Colonic mucosa (tissue), 4 donors: ENCODE measurements around the gene CHN2. TPM values are rescaled to one million over a fixed set of nuclear protein-coding genes. Genes with fewer than 3 reads are reported as not detected.

Experiments
- DNase-seq: peaks from one replicate; pipeline ENCODE4 v3.0.0-alpha.2; 2020
- H3K27ac ChIP-seq: fragments of 200-600 bp; one replicate; pipeline ENCODE4 v1.8.0; 2021
- H3K27me3 ChIP-seq: fragments of 200-600 bp; one replicate; pipeline ENCODE4 v1.8.0; 2021
- H3K36me3 ChIP-seq: fragments of 200-600 bp; one replicate; pipeline ENCODE4 v1.8.0; 2021
- H3K4me1 ChIP-seq: fragments of 200-600 bp; one replicate; pipeline ENCODE4 v1.8.0; 2021; ENCODE audit warnings: mild to moderate bottlenecking
- H3K4me3 ChIP-seq: fragments of 200-600 bp; one replicate; pipeline ENCODE4 v1.8.0; 2021
- H3K9ac ChIP-seq, 2 donors: one replicate each; pipeline ENCODE4 v1.7.0; 2013; ENCODE audit warnings: control low read depth in 2 of 2, low read depth in 2 of 2, low read length in 2 of 2
- H3K9me3 ChIP-seq: fragments of 200-600 bp; one replicate; pipeline ENCODE4 v1.8.0; 2021
- CTCF ChIP-seq: fragments of 200-600 bp; IDR thresholded peaks from one replicate; pipeline ENCODE4 v1.8.0; 2022; ENCODE audit warnings: antibody characterized with exemption, mild to moderate bottlenecking
- intact Hi-C: fragments of 100-400 bp; cut with DNase I; formaldehyde crosslinking; loops from one replicate; pipeline ENCODE4 v1.14.1; 2022
- total RNA-seq, 2 donors: library from RNA; stranded (reverse); fragmentation: NEBNext Ultra II Directional in 1 of 2; extraction: Animal tissue kit (Norgen Biotek cat#: 25700) in 1 of 2; gene quantifications; one replicate each; pipeline ENCODE4 v1.2.1, GENCODE V29; 2021
- donor health status: healthy.
- donor health status: DM: no; HTN: no; CAD: no.
- donor health status: DM: no; HTN: no; CAD: no.

Gene CHN2
- total RNA-seq, 2 donors from 2014 or later: 12.8 to 19.8 TPM

GRCh38 chr7:29297194-29297890 lies 102.8 kb downstream of the CHN2 start:
- intact Hi-C loops: no loop called here
- Histone ChIP-seq H3K27me3 (no peaks in the 10 kb centered on the region), H3K27ac (no peak overlapping the region), H3K4me1 (no peaks in the 10 kb centered on the region), H3K4me3 (no peak overlapping the region), H3K9me3 (no peaks in the 10 kb centered on the region), H3K9ac (no peak overlapping the region), H3K36me3 (no peaks in the 10 kb centered on the region)
- no peak for TF ChIP-seq CTCF
- no peak for DNase-seq

- no peaks in the 10 kb centered on the region for H3K27me3 ChIP-seq
- DNase-seq: no peak
Measured at GRCh38 chr7:29299086-29299485, 104.5 kb downstream of the CHN2 start.

GRCh38 chr7:29300026-29300480 lies 105.5 kb downstream of the CHN2 start:
- no peak overlapping the region for H3K27ac ChIP-seq
- intact Hi-C loops: no loop called here
- no peak overlapping the region for H3K9ac ChIP-seq
- H3K36me3 ChIP-seq: no peaks in the 10 kb centered on the region
- no peak overlapping the region for H3K4me3 ChIP-seq
- TF ChIP-seq CTCF: no peak
- no peaks in the 10 kb centered on the region for H3K4me1 ChIP-seq
- no peak for DNase-seq
- no peaks in the 10 kb centered on the region for H3K27me3 ChIP-seq
- no peaks in the 10 kb centered on the region for H3K9me3 ChIP-seq

More at GRCh38 chr7:29299086-29299485, 104.5 kb downstream of the CHN2 start:
- TF ChIP-seq CTCF: no peak
- no peak overlapping the region for H3K27ac ChIP-seq
- no peaks in the 10 kb centered on the region for H3K9me3 ChIP-seq
- H3K9ac ChIP-seq: no peak overlapping the region
- intact Hi-C loops: no loop called here
- no peak overlapping the region for H3K4me3 ChIP-seq
- no peaks in the 10 kb centered on the region for H3K36me3 ChIP-seq
- H3K4me1 ChIP-seq: no peaks in the 10 kb centered on the region

- Histone ChIP-seq H3K27me3 (no peaks in the 10 kb centered on the region), H3K4me1 (no peaks in the 10 kb centered on the region), H3K4me3 (no peak overlapping the region), H3K9ac (no peak overlapping the region), H3K36me3 (no peaks in the 10 kb centered on the region), H3K27ac (no peak overlapping the region), H3K9me3 (no peaks in the 10 kb centered on the region)
- DNase-seq: no peak
- TF ChIP-seq CTCF: no peak
- intact Hi-C loops: no loop called here
Measured at GRCh38 chr7:29300649-29301048, 106.1 kb downstream of the CHN2 start.

GRCh38 chr7:29302666-29303395 lies 108.3 kb downstream of the CHN2 start:
- no peak overlapping the region for H3K27ac ChIP-seq
- intact Hi-C loops: no loop called here
- no peak overlapping the region for H3K4me3 ChIP-seq
- H3K27me3 ChIP-seq: no peaks in the 10 kb centered on the region
- H3K9ac ChIP-seq: no peak overlapping the region
- no peaks in the 10 kb centered on the region for H3K4me1 ChIP-seq
- no peak for DNase-seq
- TF ChIP-seq CTCF: no peak
- H3K9me3 ChIP-seq: no peaks in the 10 kb centered on the region
- no peaks in the 10 kb centered on the region for H3K36me3 ChIP-seq
